ENCODE results near the gene CTAG2. TPM values are rescaled to one million over a fixed set of nuclear protein-coding genes. Genes with fewer than 3 reads are reported as not detected.

Gene CTAG2
- total and polyA plus RNA-seq, 10 of the 15 experiments (the other 5 are each of a cell fraction or from before 2014, with no cell fraction given): 0.73 TPM; not detected in 9

GRCh38 chrX:154607370-154607769, 46.0 kb downstream of the CTAG2 start (continued):
- TF ChIP-seq, protein P1, sequence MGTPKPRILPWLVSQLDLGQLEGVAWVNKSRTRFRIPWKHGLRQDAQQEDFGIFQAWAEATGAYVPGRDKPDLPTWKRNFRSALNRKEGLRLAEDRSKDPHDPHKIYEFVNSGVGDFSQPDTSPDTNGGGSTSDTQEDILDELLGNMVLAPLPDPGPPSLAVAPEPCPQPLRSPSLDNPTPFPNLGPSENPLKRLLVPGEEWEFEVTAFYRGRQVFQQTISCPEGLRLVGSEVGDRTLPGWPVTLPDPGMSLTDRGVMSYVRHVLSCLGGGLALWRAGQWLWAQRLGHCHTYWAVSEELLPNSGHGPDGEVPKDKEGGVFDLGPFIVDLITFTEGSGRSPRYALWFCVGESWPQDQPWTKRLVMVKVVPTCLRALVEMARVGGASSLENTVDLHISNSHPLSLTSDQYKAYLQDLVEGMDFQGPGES (IDR thresholded peaks at IDR 0.05): no peak
- TF ChIP-seq BACH1 (IDR thresholded peaks at IDR 0.05; ENCODE audit: borderline replicate concordance) (no peak), WRNIP1 (IDR thresholded peaks at IDR 0.05; ENCODE audit: borderline replicate concordance, low read depth, low read length) (no peak), CBX5 (IDR thresholded peaks at IDR 0.05; ENCODE audit: low read depth) (no peak), SP1 (IDR thresholded peaks at IDR 0.05; ENCODE audit: low read depth, low read length) (no peak)

DNA sequence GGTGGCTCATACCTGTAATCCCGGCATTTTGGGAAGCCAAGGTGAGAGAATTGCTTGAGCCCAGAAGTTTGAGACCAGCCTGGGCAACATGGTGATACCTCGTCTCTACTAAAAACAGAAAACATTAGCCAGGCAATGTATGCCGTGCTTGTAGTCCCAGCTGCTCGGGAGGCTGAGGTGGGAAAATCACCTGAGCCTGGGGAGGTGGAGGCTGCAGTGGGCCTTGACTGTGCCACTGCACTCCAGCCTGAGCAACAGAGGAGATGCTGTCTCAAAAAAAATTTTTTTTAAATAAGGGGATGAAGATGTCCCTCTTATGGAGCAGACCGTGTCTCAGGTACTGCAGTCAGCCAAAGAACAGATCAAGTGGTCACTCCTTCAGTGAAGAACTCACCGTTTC, 47.8 kb downstream of the CTAG2 start:
- no TSS peak for BruUV-seq (replicated peaks)

More for the DNA sequence above, 47.8 kb downstream of the CTAG2 start:
- no peak for DNase-seq (ENCODE audit: low read depth, low spot score)
- POLR2A ChIA-PET: no interaction called here
- no peaks in the 10 kb centered on the region for H3K4me1 ChIP-seq (ENCODE audit: control insufficient read depth, insufficient read depth, low read length)
- CTCF ChIA-PET: no interaction called here
- intact Hi-C loops (cut with micrococcal nuclease; ENCODE audit: unreplicated experiment): no loop called here
- no peaks in the 10 kb centered on the region for H3K79me2 ChIP-seq (ENCODE audit: control insufficient read depth, insufficient read depth, low read length)
- no peak overlapping the region for H3K4me2 ChIP-seq (ENCODE audit: control insufficient read depth, insufficient read depth)
- RAD21 ChIA-PET (ENCODE audit: unreplicated experiment): no interaction called here
- WGBS (ENCODE audit: insufficient coverage, insufficient replicate concordance, low lambda C conversion rate, missing lambda C conversion rate): 29% methylated on average over 6 of the region's 6 CpGs
- no peak for FAIRE-seq
- H4K20me1 ChIP-seq (ENCODE audit: control insufficient read depth, insufficient read depth): no peaks in the 10 kb centered on the region
- no peak overlapping the region for H3K27ac ChIP-seq (ENCODE audit: control insufficient read depth, insufficient read depth)
- no peak overlapping the region for H3K4me3 ChIP-seq
- SMC1A ChIA-PET (ENCODE audit: uncharacterized antibody, unreplicated experiment): no interaction called here
- no peaks in the 10 kb centered on the region; the same call in 2 of the 3 replicates for H3K9me3 ChIP-seq (replicated peaks; ENCODE audit: control insufficient read depth, insufficient read depth, low read length)
- in situ Hi-C loops (cut with MboI): no loop called here
- TF ChIP-seq, protein P2, sequence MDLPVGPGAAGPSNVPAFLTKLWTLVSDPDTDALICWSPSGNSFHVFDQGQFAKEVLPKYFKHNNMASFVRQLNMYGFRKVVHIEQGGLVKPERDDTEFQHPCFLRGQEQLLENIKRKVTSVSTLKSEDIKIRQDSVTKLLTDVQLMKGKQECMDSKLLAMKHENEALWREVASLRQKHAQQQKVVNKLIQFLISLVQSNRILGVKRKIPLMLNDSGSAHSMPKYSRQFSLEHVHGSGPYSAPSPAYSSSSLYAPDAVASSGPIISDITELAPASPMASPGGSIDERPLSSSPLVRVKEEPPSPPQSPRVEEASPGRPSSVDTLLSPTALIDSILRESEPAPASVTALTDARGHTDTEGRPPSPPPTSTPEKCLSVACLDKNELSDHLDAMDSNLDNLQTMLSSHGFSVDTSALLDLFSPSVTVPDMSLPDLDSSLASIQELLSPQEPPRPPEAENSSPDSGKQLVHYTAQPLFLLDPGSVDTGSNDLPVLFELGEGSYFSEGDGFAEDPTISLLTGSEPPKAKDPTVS (IDR thresholded peaks at IDR 0.05; ENCODE audit: low read depth, low read length): no peak
- TF ChIP-seq SMAD5 (IDR thresholded peaks at IDR 0.05; ENCODE audit: low read depth) (no peak), E2F4 (IDR thresholded peaks at IDR 0.05; ENCODE audit: low read depth, low read length) (no peak), SIN3A (IDR thresholded peaks at IDR 0.05; ENCODE audit: low read depth, low read length) (no peak), BHLHE40 (IDR thresholded peaks at IDR 0.05; ENCODE audit: borderline replicate concordance in 1 of 2, low read depth in 2 of 2, low read length in 1 of 2) (no peak), EGR1 (IDR thresholded peaks at IDR 0.05; ENCODE audit: borderline replicate concordance in 1 of 2, low read depth in 2 of 2, low read length in 2 of 2) (no peak), MYC (IDR thresholded peaks at IDR 0.05; ENCODE audit: insufficient read depth, insufficient read length, insufficient replicate concordance, low read length, severe bottlenecking) (no peak)
- TF ChIP-seq, protein P3, sequence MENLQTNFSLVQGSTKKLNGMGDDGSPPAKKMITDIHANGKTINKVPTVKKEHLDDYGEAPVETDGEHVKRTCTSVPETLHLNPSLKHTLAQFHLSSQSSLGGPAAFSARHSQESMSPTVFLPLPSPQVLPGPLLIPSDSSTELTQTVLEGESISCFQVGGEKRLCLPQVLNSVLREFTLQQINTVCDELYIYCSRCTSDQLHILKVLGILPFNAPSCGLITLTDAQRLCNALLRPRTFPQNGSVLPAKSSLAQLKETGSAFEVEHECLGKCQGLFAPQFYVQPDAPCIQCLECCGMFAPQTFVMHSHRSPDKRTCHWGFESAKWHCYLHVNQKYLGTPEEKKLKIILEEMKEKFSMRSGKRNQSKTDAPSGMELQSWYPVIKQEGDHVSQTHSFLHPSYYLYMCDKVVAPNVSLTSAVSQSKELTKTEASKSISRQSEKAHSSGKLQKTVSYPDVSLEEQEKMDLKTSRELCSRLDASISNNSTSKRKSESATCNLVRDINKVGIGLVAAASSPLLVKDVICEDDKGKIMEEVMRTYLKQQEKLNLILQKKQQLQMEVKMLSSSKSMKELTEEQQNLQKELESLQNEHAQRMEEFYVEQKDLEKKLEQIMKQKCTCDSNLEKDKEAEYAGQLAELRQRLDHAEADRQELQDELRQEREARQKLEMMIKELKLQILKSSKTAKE (IDR thresholded peaks at IDR 0.05; ENCODE audit: low read depth, poor library complexity, severe bottlenecking): no peak
- no peak overlapping the region for H3K9ac ChIP-seq (ENCODE audit: control insufficient read depth, insufficient read depth, low read length)
- no peaks in the 10 kb centered on the region for H3K27me3 ChIP-seq (replicated peaks in 1 of 2; ENCODE audit: control insufficient read depth in 2 of 2, insufficient read depth in 2 of 2, low read length in 1 of 2)
- H2AFZ ChIP-seq (ENCODE audit: control insufficient read depth, low read depth, low read length): no peak overlapping the region
- H3K36me3 ChIP-seq (ENCODE audit: control insufficient read depth in 2 of 2, insufficient read depth in 2 of 2, low read length in 1 of 2): no peaks in the 10 kb centered on the region
- ATAC-seq: no peak
